ENCODE results near the gene ALPK3. TPM values are rescaled to one million over a fixed set of nuclear protein-coding genes. Genes with fewer than 3 reads are reported as not detected.

Gene ALPK3
- total RNA-seq, 1 donor from 2014 or later: 54.5 TPM

GRCh38 chr15:84831613-84832012 lies 14.5 kb downstream of the ALPK3 start:
- H3K27me3 ChIP-seq (ENCODE audit: control insufficient read depth, insufficient read depth, low read length): no peaks in the 10 kb centered on the region
- no peak for TF ChIP-seq CTCF (IDR thresholded peaks at IDR 0.05; ENCODE audit: insufficient read depth, low read length, poor library complexity, severe bottlenecking)
- H3K4me3 ChIP-seq (ENCODE audit: low read depth, low read length): no peak overlapping the region
- H3K36me3 ChIP-seq (ENCODE audit: control insufficient read depth, insufficient read depth, low read length): no peaks in the 10 kb centered on the region
- no peak for DNase-seq (ENCODE audit: low read depth)

DNA sequence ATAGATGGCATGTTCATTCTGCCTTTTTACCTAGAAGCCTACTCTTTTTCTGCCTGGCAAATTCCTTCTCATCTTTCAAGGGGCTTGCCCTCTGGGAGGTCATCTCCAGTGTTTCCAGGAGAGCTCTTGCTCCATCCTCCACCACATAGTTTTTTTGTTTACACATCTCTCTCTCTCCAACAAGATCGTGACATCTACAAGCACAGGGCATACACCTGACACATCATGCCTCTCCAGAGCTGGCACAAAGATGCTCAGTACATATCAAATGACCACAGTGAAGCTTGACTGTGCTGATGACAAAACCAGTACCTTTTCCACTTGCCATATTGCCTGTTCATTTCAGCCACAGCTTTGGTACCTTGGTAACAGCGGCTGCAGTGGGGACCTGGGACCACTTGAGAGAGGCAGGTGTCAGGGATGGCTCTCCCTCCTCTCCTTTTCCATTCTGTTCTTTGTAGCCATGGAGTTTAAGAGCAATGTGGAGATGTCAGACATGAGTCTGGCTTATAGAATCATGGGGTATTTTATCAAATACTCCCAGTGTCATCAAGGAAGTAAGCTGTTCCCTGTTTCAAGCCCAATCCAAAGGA lies 15.4 kb downstream of the ALPK3 start:
- TF ChIP-seq CTCF (IDR thresholded peaks at IDR 0.05; ENCODE audit: insufficient read depth, low read length, poor library complexity, severe bottlenecking): no peak
- Histone ChIP-seq H3K4me3 (ENCODE audit: low read depth, low read length) (no peak overlapping the region), H3K36me3 (ENCODE audit: control insufficient read depth, insufficient read depth, low read length) (no peaks in the 10 kb centered on the region), H3K27me3 (ENCODE audit: control insufficient read depth, insufficient read depth, low read length) (no peaks in the 10 kb centered on the region)
- no peak for DNase-seq (ENCODE audit: low read depth)

DNA sequence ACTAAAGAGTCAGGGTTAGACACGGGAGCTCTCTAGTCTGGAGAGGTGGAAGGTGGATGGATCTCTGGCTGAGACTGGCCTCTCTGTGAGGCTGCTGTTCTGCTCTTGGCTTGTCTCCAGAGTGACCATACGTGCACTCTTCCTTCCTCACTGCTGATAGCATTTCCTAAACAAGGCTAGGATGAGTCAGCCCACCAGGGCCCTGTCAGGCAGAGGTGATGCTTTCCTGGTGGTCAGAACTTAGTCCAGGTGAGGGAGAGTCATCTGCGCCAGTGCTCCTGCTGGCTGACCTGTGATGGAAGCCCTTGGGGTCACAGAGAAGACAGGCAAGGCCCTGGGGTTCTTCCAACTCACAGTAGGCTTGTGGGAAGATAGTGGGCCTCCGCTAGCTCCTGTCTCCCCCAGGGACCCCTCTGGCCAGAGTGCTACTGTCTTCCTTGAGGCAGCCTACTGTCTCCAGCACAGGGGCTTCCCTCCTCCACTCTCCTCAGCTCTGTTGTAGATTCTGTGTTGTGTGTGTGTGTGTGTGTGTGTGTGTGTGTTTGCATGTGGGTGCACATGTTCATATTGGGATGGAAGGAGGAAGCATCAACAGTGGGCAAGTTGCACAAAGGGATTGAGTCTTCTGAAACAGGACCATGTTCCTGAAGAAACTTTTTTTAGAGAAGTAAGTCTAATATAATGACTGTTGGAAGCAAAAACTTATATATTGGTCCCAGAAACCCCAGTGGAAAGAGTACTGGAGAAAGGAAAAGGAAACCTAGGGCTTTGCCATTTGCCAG lies 16.5 kb downstream of the ALPK3 start:
- H3K36me3 ChIP-seq (ENCODE audit: control insufficient read depth, insufficient read depth, low read length): no peaks in the 10 kb centered on the region
- H3K4me3 ChIP-seq (ENCODE audit: low read depth, low read length): no peak overlapping the region
- H3K27me3 ChIP-seq (ENCODE audit: control insufficient read depth, insufficient read depth, low read length): no peaks in the 10 kb centered on the region
- no peak for DNase-seq (ENCODE audit: low read depth)
- no peak for TF ChIP-seq CTCF (IDR thresholded peaks at IDR 0.05; ENCODE audit: insufficient read depth, low read length, poor library complexity, severe bottlenecking)

DNA sequence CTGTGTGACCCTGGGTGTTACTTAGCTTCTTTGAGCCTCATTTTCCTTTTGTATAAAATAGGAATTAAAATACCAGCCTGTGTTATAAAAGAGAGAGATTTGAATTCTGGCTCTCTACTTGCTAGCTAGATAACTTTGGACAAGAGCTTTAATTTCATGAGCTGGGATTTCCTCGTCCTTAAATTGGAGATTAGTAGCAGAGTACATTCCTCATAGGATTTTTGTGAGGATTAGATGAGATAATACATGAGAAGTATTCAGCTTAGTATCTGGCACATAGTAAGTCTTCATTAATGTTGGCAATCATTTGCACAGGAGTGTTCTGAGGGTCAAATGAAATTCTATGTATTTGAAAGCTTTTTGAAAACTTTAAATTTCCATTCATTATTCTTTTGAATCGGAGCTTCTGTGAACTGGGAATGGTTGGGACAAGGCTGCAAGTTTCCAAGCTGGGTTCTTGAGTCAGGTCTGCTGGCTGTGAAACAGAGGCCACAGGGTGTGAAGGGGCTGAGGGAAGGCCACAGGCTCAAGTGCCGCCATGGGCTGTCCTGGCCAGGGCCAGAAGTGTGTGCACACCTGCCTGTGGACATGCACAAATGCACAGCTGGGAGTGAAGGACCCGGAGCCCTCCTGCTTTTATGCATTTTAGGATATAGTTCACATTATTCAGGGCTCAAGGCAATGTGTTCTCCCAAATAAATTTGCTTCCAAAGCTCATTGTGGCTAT lies 17.2 kb downstream of the ALPK3 start:
- Histone ChIP-seq H3K36me3 (ENCODE audit: control insufficient read depth, insufficient read depth, low read length) (no peaks in the 10 kb centered on the region), H3K27me3 (ENCODE audit: control insufficient read depth, insufficient read depth, low read length) (no peaks in the 10 kb centered on the region)
- no peak for DNase-seq (ENCODE audit: low read depth)

DNA sequence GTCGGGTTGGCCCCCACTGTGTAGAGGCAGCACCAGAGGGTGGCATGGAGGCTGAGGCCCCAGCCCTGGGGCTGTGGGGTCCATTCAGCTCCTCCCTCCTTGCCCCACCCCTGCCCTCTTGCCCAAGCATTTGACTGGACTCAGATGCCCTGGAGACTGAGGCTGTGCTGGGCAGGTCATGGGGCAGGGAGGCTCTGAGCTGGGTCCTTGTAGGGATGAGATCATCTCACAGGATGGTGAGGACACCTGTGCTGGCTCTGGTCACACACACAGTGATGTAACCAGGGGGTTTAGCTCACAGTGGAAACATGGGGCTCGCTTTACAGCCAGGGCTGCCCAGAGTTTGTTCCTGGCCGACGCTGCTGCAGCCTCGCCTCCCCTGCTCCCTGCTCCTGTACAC lies 17.8 kb downstream of the ALPK3 start:
- TF ChIP-seq CTCF (IDR thresholded peaks at IDR 0.05; ENCODE audit: insufficient read depth, low read length, poor library complexity, severe bottlenecking): no peak
- DNase-seq (ENCODE audit: low read depth): no peak
- Histone ChIP-seq H3K4me3 (ENCODE audit: low read depth, low read length) (no peak overlapping the region), H3K36me3 (ENCODE audit: control insufficient read depth, insufficient read depth, low read length) (no peaks in the 10 kb centered on the region), H3K27me3 (ENCODE audit: control insufficient read depth, insufficient read depth, low read length) (no peaks in the 10 kb centered on the region)

More for the DNA sequence above, 17.2 kb downstream of the ALPK3 start:
- H3K4me3 ChIP-seq (ENCODE audit: low read depth, low read length): no peak overlapping the region
- no peak for TF ChIP-seq CTCF (IDR thresholded peaks at IDR 0.05; ENCODE audit: insufficient read depth, low read length, poor library complexity, severe bottlenecking)

Measured in kidney epithelial cell (primary cell).